Measurements from ENCODE around the gene ACYP2.

DNA sequence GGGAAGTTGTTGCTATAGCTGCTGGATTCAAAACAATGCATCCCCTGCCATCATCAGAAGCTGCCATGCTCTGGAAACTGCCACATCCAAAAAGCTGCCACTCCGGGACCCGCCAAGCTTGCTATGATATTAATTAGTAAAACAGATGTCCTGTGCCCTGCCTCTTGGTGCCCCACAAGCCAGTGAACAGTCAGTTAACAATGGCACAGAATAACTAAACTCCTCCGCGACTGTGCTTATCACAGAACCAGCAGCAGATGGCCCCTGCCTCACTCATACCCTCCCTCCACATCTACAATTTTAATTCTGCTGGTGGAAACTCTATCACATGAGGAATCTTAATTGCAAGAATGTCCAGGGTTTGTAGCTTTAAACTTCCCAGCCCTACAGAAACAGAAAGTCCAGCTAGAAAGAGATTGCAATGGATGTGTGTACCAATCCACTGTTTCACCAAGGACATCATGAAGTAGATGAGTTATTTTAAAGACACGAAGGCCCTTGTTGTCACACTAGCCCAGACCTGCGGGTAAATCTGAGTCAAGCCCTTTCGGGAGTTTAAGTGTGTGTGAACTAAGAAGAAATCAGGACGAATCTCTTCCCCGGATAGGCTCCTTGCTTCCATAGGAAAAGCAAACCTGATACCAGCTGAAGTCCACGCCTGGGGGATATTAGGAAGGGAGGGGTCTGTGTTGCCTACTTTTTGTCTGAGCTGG, 7.4 kb upstream of the ACYP2 start:
- TF ChIP-seq POLR2A (IDR thresholded peaks at IDR 0.05) = no peak
- TF ChIP-seq, protein P1, sequence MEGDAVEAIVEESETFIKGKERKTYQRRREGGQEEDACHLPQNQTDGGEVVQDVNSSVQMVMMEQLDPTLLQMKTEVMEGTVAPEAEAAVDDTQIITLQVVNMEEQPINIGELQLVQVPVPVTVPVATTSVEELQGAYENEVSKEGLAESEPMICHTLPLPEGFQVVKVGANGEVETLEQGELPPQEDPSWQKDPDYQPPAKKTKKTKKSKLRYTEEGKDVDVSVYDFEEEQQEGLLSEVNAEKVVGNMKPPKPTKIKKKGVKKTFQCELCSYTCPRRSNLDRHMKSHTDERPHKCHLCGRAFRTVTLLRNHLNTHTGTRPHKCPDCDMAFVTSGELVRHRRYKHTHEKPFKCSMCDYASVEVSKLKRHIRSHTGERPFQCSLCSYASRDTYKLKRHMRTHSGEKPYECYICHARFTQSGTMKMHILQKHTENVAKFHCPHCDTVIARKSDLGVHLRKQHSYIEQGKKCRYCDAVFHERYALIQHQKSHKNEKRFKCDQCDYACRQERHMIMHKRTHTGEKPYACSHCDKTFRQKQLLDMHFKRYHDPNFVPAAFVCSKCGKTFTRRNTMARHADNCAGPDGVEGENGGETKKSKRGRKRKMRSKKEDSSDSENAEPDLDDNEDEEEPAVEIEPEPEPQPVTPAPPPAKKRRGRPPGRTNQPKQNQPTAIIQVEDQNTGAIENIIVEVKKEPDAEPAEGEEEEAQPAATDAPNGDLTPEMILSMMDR (IDR thresholded peaks at IDR 0.05) = no peak

Data from transverse colon (tissue), 3 donors.